Esophagus muscularis mucosa (tissue), 4 donors: Measurements from ENCODE around the gene PCDHA9. TPM values are rescaled to one million over a fixed set of nuclear protein-coding genes. Genes with fewer than 3 reads are reported as not detected.
"Not testable (repeated sequence)": the region's sequence is repeated elsewhere in the genome, so short reads cannot be mapped to it uniquely, and the experiment has no call there.

Experiments
- DNase-seq: peaks from one replicate; pipeline ENCODE4 v3.0.0-alpha.2; 2017; ENCODE audit errors: extremely low spot score
- H3K27ac ChIP-seq, 4 donors: fragments of 200-600 bp; sonication (generic); replicated peaks in 1 of 4; 1 replicate in 3 of 4; 2 replicates in 1 of 4; pipeline ENCODE4 v1.5.1; 2016 to 2019; ENCODE audit warnings: mild to moderate bottlenecking in 1 of 4
- H3K27me3 ChIP-seq, 4 donors: fragments of 200-600 bp; sonication (generic); one replicate each; pipeline versions ENCODE4 v1.5.1 to v1.6.0; 2016 to 2019
- H3K36me3 ChIP-seq, 4 donors: fragments of 200-600 bp; sonication (generic); one replicate each; pipeline ENCODE4 v1.5.1; 2016 to 2019
- H3K4me1 ChIP-seq, 4 donors: fragments of 200-600 bp; sonication (generic); one replicate each; pipeline ENCODE4 v1.5.1; 2016 to 2019
- H3K4me3 ChIP-seq, 4 donors: fragments of 200-600 bp; sonication (generic); 1 replicate in 2 of 4; 2 replicates in 2 of 4; pipeline ENCODE4 v1.5.1; 2016 to 2019; ENCODE audit warnings: mild to moderate bottlenecking in 4 of 4, moderate library complexity in 1 of 4
- H3K9me3 ChIP-seq, 4 donors: fragments of 200-600 bp; sonication (generic); 1 replicate in 3 of 4; 2 replicates in 1 of 4; pipeline ENCODE4 v1.5.1; 2016 to 2019
- CTCF ChIP-seq, 3 experiments: fragments of 200-600 bp in 2 of 3; fragments of 450-650 bp in 1 of 3; sonication (generic) in 2 of 3; IDR thresholded peaks; one replicate each; pipeline ENCODE4 v1.5.1; 2017 to 2019; ENCODE audit warnings: antibody characterized with exemption in 3 of 3, mild to moderate bottlenecking in 2 of 3, moderate library complexity in 1 of 3
- EP300 ChIP-seq: sonication (generic); formaldehyde crosslinking; IDR thresholded peaks from one replicate; pipeline ENCODE4 v1.6.1; 2017; ENCODE audit warnings: antibody characterized with exemption
- POLR2A ChIP-seq: fragments of 450-650 bp; IDR thresholded peaks from one replicate; pipeline ENCODE4 v1.6.1; 2017; ENCODE audit warnings: antibody characterized with exemption, moderate library complexity, mild to moderate bottlenecking, low read depth
- POLR2AphosphoS5 ChIP-seq, 2 donors: sonication (generic); formaldehyde crosslinking; IDR thresholded peaks; one replicate each; pipeline ENCODE4 v1.6.1; 2017; ENCODE audit warnings: antibody characterized with exemption in 2 of 2
- WGBS: methylation state at CpG from one replicate; pipeline ENCODE4 v1.1.5; 2018; 5-methylcytosine and 5-hydroxymethylcytosine counted together
- intact Hi-C: fragments of 100-400 bp; cut with DNase I; formaldehyde crosslinking; loops from one replicate; pipeline ENCODE4 v1.15.1; 2023
- total RNA-seq, 4 donors: library from RNA; depleted of rRNA; stranded (reverse); fragments of >200 nt; gene quantifications; one replicate each; pipeline versions ENCODE4 v1.1.0 to v1.2.1, GENCODE V29; 2016

PCDHA9 gene
- total RNA-seq, 4 donors from 2014 or later, result under 0.01 to 0.42 (median 0.15) TPM

GRCh38 chr5:140823475-140823874, 24.7 kb upstream of the PCDHA9 start:
- peaks cover 0 to 63% (median 12%) of the 10 kb centered on the region in 4 donors for H3K27me3 ChIP-seq
- no peak for DNase-seq
- intact Hi-C loops, result no loop called here
- TF ChIP-seq EP300 (no peak), POLR2A (no peak), CTCF (IDR thresholded peaks at IDR 0.05) (no peak), POLR2AphosphoS5 (IDR thresholded peaks at IDR 0.05) (no peak)
- H3K27ac ChIP-seq, result no peak overlapping the region
- H3K4me3 ChIP-seq, result no peak overlapping the region
- H3K9me3 ChIP-seq, result peaks cover 0 to 41% (median 28%) of the 10 kb centered on the region in 4 donors
- no peaks in the 10 kb centered on the region for H3K36me3 ChIP-seq
- 80% methylated on average over 1 of the region's 38 CpGs for WGBS
- H3K4me1 ChIP-seq, result no peaks in the 10 kb centered on the region

- no peak for DNase-seq
- intact Hi-C loops, result no loop called here
- H3K27me3 ChIP-seq, result peaks cover 0 to 75% (median 11%) of the 10 kb centered on the region in 4 donors
- no peaks in the 10 kb centered on the region for H3K36me3 ChIP-seq
- 17% methylated on average over 26 of the region's 27 CpGs for WGBS
- peaks cover 0 to 45% (median 36%) of the 10 kb centered on the region in 4 donors for H3K9me3 ChIP-seq
- TF ChIP-seq CTCF (IDR thresholded peaks at IDR 0.05) (peak in 1 of 3 experiments; percentile 12), POLR2AphosphoS5 (IDR thresholded peaks at IDR 0.05) (no peak)
- H3K27ac ChIP-seq, result no peak within 1 kb of the TSS
- no peaks in the 10 kb centered on the region for H3K4me1 ChIP-seq
- peak within 1 kb of the TSS; percentile 1 to 48 (median 20) for H3K4me3 ChIP-seq
Measured at GRCh38 chr5:140827704-140828361, 20.3 kb upstream of the PCDHA9 start, which contains the start of gene PCDHA6. TSS of gene PCDHA6 (plus strand) at chr5:140827960. CDS start at chr5:140828092, 132 bp downstream.

GRCh38 chr5:140828362-140828737, 19.8 kb upstream of the PCDHA9 start:
- Histone ChIP-seq H3K27me3 (peaks cover 0 to 74% (median 11%) of the 10 kb centered on the region in 4 donors), H3K27ac (no peak overlapping the region), H3K4me1 (no peaks in the 10 kb centered on the region), H3K9me3 (peaks cover 0 to 40% (median 32%) of the 10 kb centered on the region in 4 donors), H3K36me3 (no peaks in the 10 kb centered on the region), H3K4me3 (peak overlapping the region; percentile 1 to 48 (median 20))
- 33% methylated on average over 9 of the region's 18 CpGs for WGBS
- intact Hi-C loops, result no loop called here
- DNase-seq, result no peak
- TF ChIP-seq CTCF (IDR thresholded peaks at IDR 0.05) (no peak), EP300 (no peak), POLR2A (no peak), POLR2AphosphoS5 (IDR thresholded peaks at IDR 0.05) (no peak)

GRCh38 chr5:140829511-140830501, 18.4 kb upstream of the PCDHA9 start:
- peaks cover 0 to 72% (median 16%) of the 10 kb centered on the region in 4 donors for H3K27me3 ChIP-seq
- H3K27ac ChIP-seq, intact Hi-C loops, H3K36me3 ChIP-seq, H3K4me1 ChIP-seq, H3K4me3 ChIP-seq, DNase-seq: not testable (repeated sequence)
- 42% methylated on average over 82 of the region's 106 CpGs for WGBS
- H3K9me3 ChIP-seq, result peaks cover 0 to 41% (median 36%) of the 10 kb centered on the region in 4 donors

GRCh38 chr5:140833993-140834392, 14.2 kb upstream of the PCDHA9 start, which contains the start of gene PCDHA7:
TSS of gene PCDHA7 (plus strand) at chr5:140834269. CDS start at chr5:140834384, 115 bp downstream.
- Histone ChIP-seq H3K27ac (no peak within 1 kb of the TSS), H3K4me3 (peak within 1 kb of the TSS; percentile 11 to 36 (median 22)), H3K36me3 (no peaks in the 10 kb centered on the region), H3K27me3 (peaks cover 0 to 71% (median 7%) of the 10 kb centered on the region in 4 donors), H3K4me1 (no peaks in the 10 kb centered on the region), H3K9me3 (peaks cover 0 to 49% (median 42%) of the 10 kb centered on the region in 4 donors)
- TF ChIP-seq POLR2AphosphoS5 (IDR thresholded peaks at IDR 0.05) (no peak), CTCF (IDR thresholded peaks at IDR 0.05) (no peak), POLR2A (no peak), EP300 (no peak)
- 12% methylated on average over 8 of the region's 8 CpGs for WGBS
- intact Hi-C loops, result no loop called here
- no peak for DNase-seq

GRCh38 chr5:140834439-140835008, 13.7 kb upstream of the PCDHA9 start:
- H3K36me3 ChIP-seq, H3K27ac ChIP-seq, intact Hi-C loops, DNase-seq, H3K4me1 ChIP-seq: not testable (repeated sequence)
- peak overlapping the region; percentile 11 to 36 (median 22) for H3K4me3 ChIP-seq
- WGBS, result 28% methylated on average over 25 of the region's 38 CpGs
- peaks cover 0 to 43% (median 38%) of the 10 kb centered on the region in 4 donors for H3K9me3 ChIP-seq
- H3K27me3 ChIP-seq, result peaks cover 0 to 71% (median 7%) of the 10 kb centered on the region in 4 donors
